PC-3 (cell line): ENCODE data around the gene PTK6.

Source experiments
- CTCF ChIP-seq: fragments of 300-600 bp; sonication (generic); conservative IDR thresholded peaks from 2 replicates; pipeline ENCODE4 v1.5.1; 2017; ENCODE audit warnings: antibody characterized with exemption, low read depth, mild to moderate bottlenecking, low read length
- EZH2 ChIP-seq: fragments of 300-600 bp; sonication (generic); IDR thresholded peaks from one replicate; pipeline ENCODE4 v1.6.1; 2017; ENCODE audit warnings: antibody characterized with exemption, mild to moderate bottlenecking, low read length; ENCODE audit not compliant: unreplicated experiment
- EZH2phosphoT487 ChIP-seq: fragments of 300-600 bp; sonication (generic); IDR thresholded peaks from 2 replicates; pipeline ENCODE4 v1.6.1; 2018; ENCODE audit warnings: mild to moderate bottlenecking, antibody characterized with exemption, low read length, borderline replicate concordance

DNA sequence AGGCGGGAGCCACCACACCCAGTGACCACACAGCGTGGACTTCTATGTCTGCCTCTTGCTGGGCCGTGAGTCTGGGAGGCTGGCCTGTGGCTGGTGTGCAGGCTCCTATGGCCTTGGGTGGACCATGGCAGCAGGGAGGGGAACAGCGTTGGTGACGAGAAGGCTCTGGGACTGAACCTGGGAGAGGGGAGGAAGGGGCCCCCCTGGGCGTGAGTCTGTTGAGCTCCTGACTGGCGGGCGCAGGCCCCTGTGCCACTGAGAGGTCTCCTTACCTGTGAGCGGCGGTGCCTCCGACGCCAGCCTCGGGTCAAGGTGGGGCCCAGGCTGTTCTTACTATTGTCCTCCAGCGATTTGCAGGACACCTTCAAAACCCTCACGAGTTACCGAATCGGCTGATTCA lies 49.6 kb upstream of the PTK6 start:
- no peak for TF ChIP-seq CTCF
- no peak for TF ChIP-seq EZH2
- no peak for TF ChIP-seq EZH2phosphoT487
